Fibroblast of villous mesenchyme (primary cell): ENCODE data around the gene LTB4R2. TPM values are rescaled to one million over a fixed set of nuclear protein-coding genes. Genes with fewer than 3 reads are reported as not detected.

Source experiments
- DNase-seq: peaks from one replicate; pipeline ENCODE4 v3.0.0-alpha.2; 2010; ENCODE audit warnings: low read depth
- H3K4me3 ChIP-seq: 2 replicates; pipeline ENCODE4 v1.5.1; 2011; ENCODE audit warnings: low read depth, mild to moderate bottlenecking, low read length
- CTCF ChIP-seq: IDR thresholded peaks from 2 replicates; pipeline ENCODE4 v1.5.1; 2012; ENCODE audit warnings: low read depth, mild to moderate bottlenecking, low read length; ENCODE audit not compliant: insufficient read depth
- total RNA-seq: library from RNA; depleted of rRNA; stranded (reverse); fragments of >200 nt; gene quantifications from 2 replicates; pipeline ENCODE4 v1.2.3, GENCODE V29; 2012

Gene LTB4R2
- total RNA-seq, 1 donor, result 3.9 TPM

- no peak overlapping the region for H3K4me3 ChIP-seq
- no peak for DNase-seq
- TF ChIP-seq CTCF, result no peak
Measured at GRCh38 chr14:24314377-24315193, 4.6 kb downstream of the LTB4R2 start.

GRCh38 chr14:24315243-24315806 lies 5.4 kb downstream of the LTB4R2 start:
- H3K4me3 ChIP-seq, result no peak overlapping the region
- DNase-seq, result no peak
- no peak for TF ChIP-seq CTCF

DNA sequence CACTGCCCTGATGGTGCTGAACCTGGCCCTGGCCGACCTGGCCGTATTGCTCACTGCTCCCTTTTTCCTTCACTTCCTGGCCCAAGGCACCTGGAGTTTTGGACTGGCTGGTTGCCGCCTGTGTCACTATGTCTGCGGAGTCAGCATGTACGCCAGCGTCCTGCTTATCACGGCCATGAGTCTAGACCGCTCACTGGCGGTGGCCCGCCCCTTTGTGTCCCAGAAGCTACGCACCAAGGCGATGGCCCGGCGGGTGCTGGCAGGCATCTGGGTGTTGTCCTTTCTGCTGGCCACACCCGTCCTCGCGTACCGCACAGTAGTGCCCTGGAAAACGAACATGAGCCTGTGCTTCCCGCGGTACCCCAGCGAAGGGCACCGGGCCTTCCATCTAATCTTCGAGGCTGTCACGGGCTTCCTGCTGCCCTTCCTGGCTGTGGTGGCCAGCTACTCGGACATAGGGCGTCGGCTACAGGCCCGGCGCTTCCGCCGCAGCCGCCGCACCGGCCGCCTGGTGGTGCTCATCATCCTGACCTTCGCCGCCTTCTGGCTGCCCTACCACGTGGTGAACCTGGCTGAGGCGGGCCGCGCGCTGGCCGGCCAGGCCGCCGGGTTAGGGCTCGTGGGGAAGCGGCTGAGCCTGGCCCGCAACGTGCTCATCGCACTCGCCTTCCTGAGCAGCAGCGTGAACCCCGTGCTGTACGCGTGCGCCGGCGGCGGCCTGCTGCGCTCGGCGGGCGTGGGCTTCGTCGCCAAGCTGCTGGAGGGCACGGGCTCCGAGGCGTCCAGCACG lies 6.1 kb downstream of the LTB4R2 start:
- peak; percentile 11 for TF ChIP-seq CTCF
- DNase-seq, result peak; percentile 40
- no peak overlapping the region for H3K4me3 ChIP-seq

DNA sequence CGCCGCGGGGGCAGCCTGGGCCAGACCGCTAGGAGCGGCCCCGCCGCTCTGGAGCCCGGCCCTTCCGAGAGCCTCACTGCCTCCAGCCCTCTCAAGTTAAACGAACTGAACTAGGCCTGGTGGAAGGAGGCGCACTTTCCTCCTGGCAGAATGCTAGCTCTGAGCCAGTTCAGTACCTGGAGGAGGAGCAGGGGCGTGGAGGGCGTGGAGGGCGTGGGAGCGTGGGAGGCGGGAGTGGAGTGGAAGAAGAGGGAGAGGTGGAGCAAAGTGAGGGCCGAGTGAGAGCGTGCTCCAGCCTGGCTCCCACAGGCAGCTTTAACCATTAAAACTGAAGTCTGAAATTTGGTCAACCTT lies 6.6 kb downstream of the LTB4R2 start:
- DNase-seq, result no peak

GRCh38 chr14:24317141-24317928 lies 7.4 kb downstream of the LTB4R2 start:
- no peak for DNase-seq
- TF ChIP-seq CTCF, result no peak
- no peak overlapping the region for H3K4me3 ChIP-seq

More for the DNA sequence above, 6.6 kb downstream of the LTB4R2 start:
- no peak for TF ChIP-seq CTCF
- H3K4me3 ChIP-seq, result no peak overlapping the region

DNA sequence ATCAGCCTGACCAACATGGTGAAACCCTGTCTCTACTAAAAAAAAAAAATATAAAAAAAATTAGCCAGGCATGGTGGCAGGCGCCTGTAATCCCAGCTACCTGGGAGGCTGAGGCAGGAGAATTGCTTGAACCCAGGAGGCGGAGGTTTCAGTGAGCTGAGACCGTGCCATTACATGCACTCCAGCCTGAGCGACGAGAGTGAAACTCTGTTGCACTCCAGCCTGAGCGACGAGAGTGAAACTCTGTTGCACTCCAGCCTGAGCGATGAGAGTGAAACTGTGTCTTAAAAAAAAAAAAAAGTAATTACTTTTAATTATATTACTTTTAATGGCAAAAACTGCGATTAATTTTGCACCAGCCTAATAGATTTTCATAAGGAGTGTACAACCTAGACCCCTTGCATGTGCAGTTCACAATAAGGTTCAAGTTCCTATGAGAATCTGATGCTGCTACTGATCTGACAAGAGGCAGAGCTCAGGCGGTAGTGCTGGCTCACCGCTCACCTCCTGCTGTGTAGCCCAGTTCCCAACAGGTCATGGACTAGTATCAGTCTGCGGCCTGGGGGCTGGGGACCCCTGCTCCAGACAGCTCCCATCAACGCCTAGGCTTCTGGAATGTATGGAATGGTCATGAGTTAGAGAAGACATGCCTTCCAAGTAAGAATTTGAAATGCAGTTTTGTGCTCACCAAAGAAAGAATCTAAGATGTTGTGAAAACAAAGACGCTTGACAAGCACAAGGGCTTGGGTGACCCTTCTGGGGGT lies 11.5 kb downstream of the LTB4R2 start:
- no peak for DNase-seq
- TF ChIP-seq CTCF, result no peak
- no peak overlapping the region for H3K4me3 ChIP-seq
